HL-60/S4 treated with phorbol 12-myristate 13-acetate at 8.2 ng/mL for 4 days and 3 days (cell line): ENCODE data around the gene PCDHA7.
"Not testable (repeated sequence)": the region's sequence is repeated elsewhere in the genome, so short reads cannot be mapped to it uniquely, and the experiment has no call there.

Source experiments
- in situ Hi-C: fragments of 300-500 bp; cut with MboI; formaldehyde crosslinking; loops from 2 replicates; pipeline ENCODE4 v1.15.0; 2022; ENCODE audit warnings: low sequenced_read_pairs

Gene PCDHA7

GRCh38 chr5:140857177-140857986 is 23.3 kb downstream of the PCDHA7 start:
- in situ Hi-C loops: no loop called here

- in situ Hi-C loops: no loop called here
Observed at GRCh38 chr5:140857987-140858240, 23.8 kb downstream of the PCDHA7 start.

GRCh38 chr5:140862441-140863295 is 28.6 kb downstream of the PCDHA7 start:
- in situ Hi-C loops: no loop called here

- in situ Hi-C loops: no loop called here
Observed at GRCh38 chr5:140868721-140869554, 34.9 kb downstream of the PCDHA7 start, which contains the start of gene PCDHA11. Gene PCDHA11 (plus strand): TSS chr5:140868957. CDS start chr5:140869104, 147 bp downstream.

- in situ Hi-C loops: no loop called here
Observed at GRCh38 chr5:140869555-140869886, 35.5 kb downstream of the PCDHA7 start.

GRCh38 chr5:140870221-140871201 is 36.4 kb downstream of the PCDHA7 start:
- in situ Hi-C loops: no loop called here

DNA sequence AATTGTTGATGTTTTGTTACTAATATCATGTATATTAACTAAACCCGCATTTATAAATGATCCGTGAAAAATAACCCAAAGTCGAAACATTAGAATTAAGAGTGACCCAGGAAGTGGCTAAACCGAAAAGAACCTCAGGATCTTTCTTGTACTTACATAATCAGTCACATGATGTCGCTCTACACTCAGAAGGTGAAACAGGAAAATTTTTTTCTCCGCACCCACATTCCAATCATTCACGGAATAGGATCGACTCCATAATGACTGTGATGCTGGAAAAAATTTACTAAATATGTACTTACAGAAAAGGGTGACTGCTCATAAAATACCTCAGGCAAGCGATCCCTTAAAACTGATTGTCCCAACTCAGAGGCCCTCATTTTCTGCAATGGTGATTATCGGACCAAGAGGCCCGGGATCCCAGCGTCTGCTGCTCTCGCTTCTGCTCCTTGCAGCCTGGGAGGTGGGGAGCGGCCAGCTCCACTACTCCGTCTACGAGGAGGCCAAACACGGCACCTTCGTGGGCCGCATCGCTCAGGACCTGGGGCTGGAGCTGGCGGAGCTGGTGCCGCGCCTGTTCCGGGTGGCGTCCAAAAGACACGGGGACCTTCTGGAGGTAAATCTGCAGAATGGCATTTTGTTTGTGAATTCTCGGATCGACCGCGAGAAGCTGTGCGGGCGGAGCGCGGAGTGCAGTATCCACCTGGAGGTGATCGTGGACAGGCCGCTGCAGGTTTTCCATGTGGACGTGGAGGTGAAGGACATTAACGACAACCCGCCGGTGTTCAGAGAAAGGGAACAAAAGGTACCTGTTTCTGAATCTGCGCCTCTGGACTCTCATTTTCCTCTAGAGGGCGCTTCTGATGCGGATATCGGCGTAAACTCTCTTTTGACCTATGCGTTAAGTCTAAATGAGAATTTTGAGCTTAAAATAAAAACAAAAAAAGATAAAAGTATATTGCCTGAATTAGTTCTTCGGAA is 41.3 kb downstream of the PCDHA7 start, which contains the start of gene PCDHA12:
PCDHA12 (plus strand) TSS at position 224 of the 981 bp plus-strand sequence; CDS start at position 389, 165 bp downstream.
- in situ Hi-C loops: no loop called here

GRCh38 chr5:140876541-140877261 is 42.6 kb downstream of the PCDHA7 start:
- in situ Hi-C loops: not testable (repeated sequence)

- in situ Hi-C loops: no loop called here
Observed at GRCh38 chr5:140877262-140877581, 43.2 kb downstream of the PCDHA7 start.

DNA sequence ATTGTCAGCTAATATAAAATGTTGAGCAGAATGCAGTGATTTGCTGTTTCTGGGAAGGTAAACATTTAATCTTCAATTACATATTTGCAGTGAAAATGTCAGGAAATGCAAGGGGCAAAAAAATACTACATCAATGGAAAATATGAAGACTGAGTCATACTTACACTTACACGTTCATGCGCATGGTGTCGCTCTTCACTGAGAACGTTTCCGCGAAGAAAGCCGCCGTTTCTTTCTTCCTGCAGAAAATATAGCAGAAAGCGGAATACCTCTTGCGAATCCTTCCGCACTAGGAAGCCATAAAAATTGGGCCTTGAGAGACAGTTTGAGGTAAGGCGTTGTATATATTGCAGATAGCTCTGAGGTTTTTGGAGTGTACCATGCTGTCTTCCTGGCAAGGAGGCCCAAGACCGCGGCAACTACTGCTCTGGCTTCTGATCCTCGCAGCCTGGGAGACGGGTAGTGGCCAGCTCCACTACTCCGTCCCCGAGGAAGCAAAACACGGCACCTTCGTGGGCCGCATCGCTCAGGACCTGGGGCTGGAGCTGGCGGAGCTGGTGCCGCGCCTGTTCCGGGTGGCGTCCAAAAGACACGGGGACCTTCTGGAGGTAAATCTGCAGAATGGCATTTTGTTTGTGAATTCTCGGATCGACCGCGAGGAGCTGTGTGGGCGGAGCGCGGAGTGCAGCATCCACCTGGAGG is 48.0 kb downstream of the PCDHA7 start, which contains the start of gene PCDHA13:
PCDHA13 (plus strand) TSS at position 236 of the 702 bp plus-strand sequence; CDS start at position 381, 145 bp downstream.
- in situ Hi-C loops: no loop called here

- in situ Hi-C loops: no loop called here
Observed at GRCh38 chr5:140882591-140882899, 48.5 kb downstream of the PCDHA7 start.

- in situ Hi-C loops: no loop called here
Observed at GRCh38 chr5:140883373-140883772, 49.3 kb downstream of the PCDHA7 start.

GRCh38 chr5:140883927-140884697 is 50.0 kb downstream of the PCDHA7 start:
- in situ Hi-C loops: no loop called here
